HepG2 (cell line): ENCODE data around the gene PTPA. TPM values are rescaled to one million over a fixed set of nuclear protein-coding genes. Genes with fewer than 3 reads are reported as not detected.

ENCODE experiments used
- ATRX ChIP-seq: sonication (generic); formaldehyde crosslinking; IDR thresholded peaks from 2 replicates; pipeline ENCODE4 v1.4.0; 2020; ENCODE audit warnings: missing genetic modification reagents, borderline replicate concordance
- CBX5 ChIP-seq: sonication (generic); formaldehyde crosslinking; IDR thresholded peaks from 2 replicates; pipeline ENCODE4 v1.4.0; 2020; ENCODE audit warnings: missing genetic modification reagents, borderline replicate concordance
- CERS6 ChIP-seq: sonication (generic); formaldehyde crosslinking; IDR thresholded peaks from 2 replicates; pipeline ENCODE4 v1.5.0; 2020; ENCODE audit warnings: missing genetic modification reagents
- HMGA1 ChIP-seq: sonication (generic); formaldehyde crosslinking; conservative IDR thresholded peaks from 2 replicates; pipeline ENCODE4 v1.4.0; 2020; ENCODE audit warnings: missing genetic modification reagents
- HOXD1 ChIP-seq: sonication (generic); formaldehyde crosslinking; IDR thresholded peaks from 2 replicates; pipeline ENCODE4 v1.5.0; 2020; ENCODE audit warnings: missing genetic modification reagents
- MTF2 ChIP-seq: sonication (generic); formaldehyde crosslinking; IDR thresholded peaks from 2 replicates; pipeline ENCODE4 v1.5.0; 2020; ENCODE audit warnings: missing genetic modification reagents, borderline replicate concordance
- NFRKB ChIP-seq: fragments of 450-650 bp; IDR thresholded peaks from 2 replicates; pipeline ENCODE4 v1.6.1; 2017
- RBFOX2 ChIP-seq: fragments of 200-400 bp; formaldehyde crosslinking; IDR thresholded peaks from 2 replicates; pipeline ENCODE4 v1.6.1; 2017; ENCODE audit warnings: low read depth, mild to moderate bottlenecking, low read length
- SMAD1 ChIP-seq: sonication (generic); formaldehyde crosslinking; IDR thresholded peaks from 2 replicates; pipeline ENCODE4 v1.4.0; 2020; ENCODE audit warnings: missing genetic modification reagents, low read depth, mild to moderate bottlenecking, borderline replicate concordance
- SOX6 ChIP-seq, 2 experiments: fragments of 450-650 bp in 1 of 2; sonication (generic) in 1 of 2; formaldehyde crosslinking in 1 of 2; IDR thresholded peaks; 2 replicates each; pipeline versions ENCODE4 v1.4.0 to v1.6.1; 2017 to 2020; ENCODE audit warnings: antibody characterized with exemption in 1 of 2, mild to moderate bottlenecking in 1 of 2, missing genetic modification reagents in 1 of 2
- SP2 ChIP-seq: sonication (generic); formaldehyde crosslinking; IDR thresholded peaks from 2 replicates; pipeline ENCODE4 v1.5.1; 2020; ENCODE audit warnings: mild to moderate bottlenecking, missing genetic modification reagents
- U2AF1 ChIP-seq: fragments of 200-400 bp; formaldehyde crosslinking; optimal IDR thresholded peaks from 2 replicates; pipeline ENCODE3; 2017; ENCODE audit warnings: mild to moderate bottlenecking, low read depth, low read length
- USF2 ChIP-seq, 2 experiments: sonication (generic) in 1 of 2; formaldehyde crosslinking in 1 of 2; IDR thresholded peaks; 2 replicates each; pipeline versions ENCODE4 v1.5.1 to v1.6.1; 2011 to 2020; ENCODE audit warnings: borderline replicate concordance in 1 of 2, low read depth in 1 of 2, low read length in 1 of 2, mild to moderate bottlenecking in 1 of 2, missing genetic modification reagents in 1 of 2, moderate library complexity in 1 of 2
- ZFP36L2 ChIP-seq: sonication (generic); formaldehyde crosslinking; IDR thresholded peaks from 2 replicates; pipeline ENCODE4 v1.4.0; 2020; ENCODE audit warnings: missing genetic modification reagents
- ZNF207 ChIP-seq: fragments of 450-650 bp; IDR thresholded peaks from 2 replicates; pipeline ENCODE4 v1.6.1; 2016; ENCODE audit warnings: antibody characterized with exemption, borderline replicate concordance
- ZNF225 ChIP-seq: sonication (generic); formaldehyde crosslinking; IDR thresholded peaks from 2 replicates; pipeline ENCODE4 v1.4.0; 2020; ENCODE audit warnings: mild to moderate bottlenecking, missing genetic modification reagents
- ZNF264 ChIP-seq: sonication (generic); formaldehyde crosslinking; IDR thresholded peaks from 2 replicates; pipeline ENCODE4 v1.4.0; 2020; ENCODE audit warnings: missing genetic modification reagents
- ZNF563 ChIP-seq: sonication (generic); formaldehyde crosslinking; IDR thresholded peaks from 2 replicates; pipeline ENCODE4 v1.8.0; 2022; ENCODE audit warnings: mild to moderate bottlenecking, moderate library complexity, missing genetic modification reagents
- ZNF720 ChIP-seq: sonication (generic); formaldehyde crosslinking; IDR thresholded peaks from 2 replicates; pipeline ENCODE4 v1.4.0; 2020; ENCODE audit warnings: missing genetic modification reagents
- polyA plus RNA-seq, 8 experiments: library from polyadenylated mRNA; depleted of rRNA in 3 of 8; stranded (reverse) in 7 of 8; unstranded in 1 of 8; fragments of >200 nt; fragmentation: Illumina TruSeq in 4 of 8; extraction: Trizol in 4 of 8; gene quantifications; 2 replicates each; pipeline versions ENCODE4 v1.2.1 to v1.2.3, GENCODE V29; 2011 to 2016; ENCODE audit warnings: low read depth in 4 of 8, missing spikeins in 1 of 8, mixed read lengths in 1 of 8; ENCODE audit not compliant: insufficient read depth in 1 of 8
- total RNA-seq, 5 experiments: library from RNA; depleted of rRNA; stranded (reverse); fragments of >200 nt; fragmentation: Illumina TruSeq; extraction: Trizol; gene quantifications; 2 replicates each; pipeline ENCODE4 v1.2.3, GENCODE V29; 2016; ENCODE audit warnings: low read depth in 1 of 5
- TF ChIP-seq, protein P1 (sequence below): sonication (generic); formaldehyde crosslinking; IDR thresholded peaks from 2 replicates; pipeline ENCODE4 v1.5.0; 2020; ENCODE audit warnings: mild to moderate bottlenecking, missing genetic modification reagents, moderate library complexity
- TF ChIP-seq, protein P2 (sequence below): sonication (generic); formaldehyde crosslinking; IDR thresholded peaks from 2 replicates; pipeline ENCODE4 v1.4.0; 2020; ENCODE audit warnings: mild to moderate bottlenecking, missing genetic modification reagents
- TF ChIP-seq, protein P3 (sequence below): sonication (generic); formaldehyde crosslinking; IDR thresholded peaks from 2 replicates; pipeline ENCODE4 v1.9.0; 2021; ENCODE audit warnings: missing genetic modification reagents, mild to moderate bottlenecking, borderline replicate concordance

The PTPA gene
- total and polyA plus RNA-seq, 2 of the 13 experiments (the other 11 are each of a cell fraction or from before 2014, with no cell fraction given) = 79.3 to 105 TPM

DNA sequence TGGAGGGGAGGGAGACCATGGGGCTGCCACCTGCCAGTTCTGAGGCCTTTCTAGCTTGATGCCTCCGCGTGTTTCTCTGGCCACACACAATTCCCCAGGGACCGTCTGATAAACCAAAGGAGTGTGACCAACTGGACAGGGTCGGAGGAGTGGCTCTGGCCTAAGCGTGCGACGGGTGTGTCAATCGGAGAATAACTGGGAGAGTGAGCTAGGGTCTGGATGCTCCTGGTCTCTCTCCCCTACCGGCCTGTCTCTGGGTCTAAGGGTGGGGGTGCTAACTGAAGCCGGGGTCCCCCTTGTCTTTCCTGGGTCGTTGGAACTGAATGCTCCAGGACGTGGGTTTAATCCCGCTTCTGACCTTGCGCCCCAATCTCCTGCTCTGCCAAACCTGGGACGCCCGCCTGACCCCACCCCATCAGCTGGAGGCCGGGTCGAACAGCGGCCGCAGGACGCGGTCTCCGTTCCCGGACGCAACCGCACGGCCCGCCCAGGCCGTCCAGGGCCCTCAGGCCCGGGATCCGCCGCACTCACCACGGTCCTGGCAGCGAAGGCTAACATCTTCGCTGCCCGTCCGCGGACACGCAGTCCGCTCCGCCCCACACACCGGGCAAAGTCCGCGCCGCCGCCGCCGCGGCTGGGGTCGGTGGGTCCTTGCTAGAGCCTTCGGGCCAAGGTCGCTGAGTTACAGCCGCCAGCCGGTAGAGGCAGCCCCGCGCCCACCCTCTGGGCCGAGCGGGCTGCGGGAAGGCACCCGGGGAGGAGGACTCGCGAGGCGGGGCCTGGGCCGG is 1.1 kb upstream of the PTPA start (continued):
- TF ChIP-seq CERS6 (CRISPR knock-in tag) (no peak), SOX6 (IDR thresholded peaks at IDR 0.05) (no peak), SOX6 (CRISPR knock-in tag; IDR thresholded peaks at IDR 0.05) (no peak; the same call in none of the 2 replicates), SMAD1 (CRISPR knock-in tag) (0 out of 2 replicates have a peak, but pooled peaks have one; percentile 42), RBFOX2 (peak; percentile 86), ZNF563 (CRISPR knock-in tag) (peak; percentile 67; the same call in 1 of the 2 replicates), HMGA1 (no peak), U2AF1 (no peak), ZNF720 (CRISPR knock-in tag) (no peak), ZNF225 (CRISPR knock-in tag) (no peak), USF2 (IDR thresholded peaks at IDR 0.05; ENCODE audit: low read depth, low read length) (no peak), USF2 (CRISPR knock-in tag; IDR thresholded peaks at IDR 0.05; ENCODE audit: borderline replicate concordance) (no peak), ZFP36L2 (no peak), MTF2 (CRISPR knock-in tag) (no peak), HOXD1 (CRISPR knock-in tag) (peak; percentile 20), ATRX (CRISPR knock-in tag) (no peak), ZNF207 (no peak), ZNF264 (CRISPR knock-in tag) (0 out of 2 replicates have a peak, but pooled peaks have one; percentile 57), SP2 (CRISPR knock-in tag) (no peak), CBX5 (CRISPR knock-in tag) (no peak), NFRKB (no peak)
- TF ChIP-seq, protein P1, sequence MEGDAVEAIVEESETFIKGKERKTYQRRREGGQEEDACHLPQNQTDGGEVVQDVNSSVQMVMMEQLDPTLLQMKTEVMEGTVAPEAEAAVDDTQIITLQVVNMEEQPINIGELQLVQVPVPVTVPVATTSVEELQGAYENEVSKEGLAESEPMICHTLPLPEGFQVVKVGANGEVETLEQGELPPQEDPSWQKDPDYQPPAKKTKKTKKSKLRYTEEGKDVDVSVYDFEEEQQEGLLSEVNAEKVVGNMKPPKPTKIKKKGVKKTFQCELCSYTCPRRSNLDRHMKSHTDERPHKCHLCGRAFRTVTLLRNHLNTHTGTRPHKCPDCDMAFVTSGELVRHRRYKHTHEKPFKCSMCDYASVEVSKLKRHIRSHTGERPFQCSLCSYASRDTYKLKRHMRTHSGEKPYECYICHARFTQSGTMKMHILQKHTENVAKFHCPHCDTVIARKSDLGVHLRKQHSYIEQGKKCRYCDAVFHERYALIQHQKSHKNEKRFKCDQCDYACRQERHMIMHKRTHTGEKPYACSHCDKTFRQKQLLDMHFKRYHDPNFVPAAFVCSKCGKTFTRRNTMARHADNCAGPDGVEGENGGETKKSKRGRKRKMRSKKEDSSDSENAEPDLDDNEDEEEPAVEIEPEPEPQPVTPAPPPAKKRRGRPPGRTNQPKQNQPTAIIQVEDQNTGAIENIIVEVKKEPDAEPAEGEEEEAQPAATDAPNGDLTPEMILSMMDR (CRISPR knock-in tag) = peak; percentile 27; the same call in 1 of the 2 replicates
- TF ChIP-seq, protein P2, sequence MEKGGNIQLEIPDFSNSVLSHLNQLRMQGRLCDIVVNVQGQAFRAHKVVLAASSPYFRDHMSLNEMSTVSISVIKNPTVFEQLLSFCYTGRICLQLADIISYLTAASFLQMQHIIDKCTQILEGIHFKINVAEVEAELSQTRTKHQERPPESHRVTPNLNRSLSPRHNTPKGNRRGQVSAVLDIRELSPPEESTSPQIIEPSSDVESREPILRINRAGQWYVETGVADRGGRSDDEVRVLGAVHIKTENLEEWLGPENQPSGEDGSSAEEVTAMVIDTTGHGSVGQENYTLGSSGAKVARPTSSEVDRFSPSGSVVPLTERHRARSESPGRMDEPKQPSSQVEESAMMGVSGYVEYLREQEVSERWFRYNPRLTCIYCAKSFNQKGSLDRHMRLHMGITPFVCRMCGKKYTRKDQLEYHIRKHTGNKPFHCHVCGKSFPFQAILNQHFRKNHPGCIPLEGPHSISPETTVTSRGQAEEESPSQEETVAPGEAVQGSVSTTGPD (CRISPR knock-in tag) = no peak
- TF ChIP-seq, protein P3, sequence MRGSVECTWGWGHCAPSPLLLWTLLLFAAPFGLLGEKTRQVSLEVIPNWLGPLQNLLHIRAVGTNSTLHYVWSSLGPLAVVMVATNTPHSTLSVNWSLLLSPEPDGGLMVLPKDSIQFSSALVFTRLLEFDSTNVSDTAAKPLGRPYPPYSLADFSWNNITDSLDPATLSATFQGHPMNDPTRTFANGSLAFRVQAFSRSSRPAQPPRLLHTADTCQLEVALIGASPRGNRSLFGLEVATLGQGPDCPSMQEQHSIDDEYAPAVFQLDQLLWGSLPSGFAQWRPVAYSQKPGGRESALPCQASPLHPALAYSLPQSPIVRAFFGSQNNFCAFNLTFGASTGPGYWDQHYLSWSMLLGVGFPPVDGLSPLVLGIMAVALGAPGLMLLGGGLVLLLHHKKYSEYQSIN (CRISPR knock-in tag) = no peak
